ENCODE measurements around the gene TMEM232.

- TF ChIP-seq ZNF121 (CRISPR knock-in tag; IDR thresholded peaks at IDR 0.05) (no peak), NFYB (CRISPR knock-in tag; conservative IDR thresholded peaks at IDR 0.05; ENCODE audit: low read depth) (no peak), SMAD4 (CRISPR knock-in tag; IDR thresholded peaks at IDR 0.05) (no peak), TCF7 (CRISPR knock-in tag; IDR thresholded peaks at IDR 0.05; ENCODE audit: low read depth) (no peak), CTCF (IDR thresholded peaks at IDR 0.05) (no peak), TEAD4 (CRISPR knock-in tag; IDR thresholded peaks at IDR 0.05) (no peak), GRHL2 (CRISPR knock-in tag; IDR thresholded peaks at IDR 0.05; ENCODE audit: insufficient replicate concordance, severe bottlenecking) (no peak), ATF1 (CRISPR knock-in tag; IDR thresholded peaks at IDR 0.05) (no peak), SMAD3 (CRISPR knock-in tag; IDR thresholded peaks at IDR 0.05; ENCODE audit: borderline replicate concordance) (no peak), SP1 (CRISPR knock-in tag; conservative IDR thresholded peaks at IDR 0.05) (no peak), ZNF263 (CRISPR knock-in tag; IDR thresholded peaks at IDR 0.05; ENCODE audit: low read depth) (no peak), FOXP1 (CRISPR knock-in tag; IDR thresholded peaks at IDR 0.05; ENCODE audit: borderline replicate concordance) (no peak)
Observed at GRCh38 chr5:110631236-110631635, 95.2 kb downstream of the TMEM232 start.

Data from WTC11 (cell line).